ENCODE data around the gene IFNLR1.
A peak's percentile ranks its signal among the peaks of the same experiment; 100 is the strongest.

IFNLR1 gene

DNA sequence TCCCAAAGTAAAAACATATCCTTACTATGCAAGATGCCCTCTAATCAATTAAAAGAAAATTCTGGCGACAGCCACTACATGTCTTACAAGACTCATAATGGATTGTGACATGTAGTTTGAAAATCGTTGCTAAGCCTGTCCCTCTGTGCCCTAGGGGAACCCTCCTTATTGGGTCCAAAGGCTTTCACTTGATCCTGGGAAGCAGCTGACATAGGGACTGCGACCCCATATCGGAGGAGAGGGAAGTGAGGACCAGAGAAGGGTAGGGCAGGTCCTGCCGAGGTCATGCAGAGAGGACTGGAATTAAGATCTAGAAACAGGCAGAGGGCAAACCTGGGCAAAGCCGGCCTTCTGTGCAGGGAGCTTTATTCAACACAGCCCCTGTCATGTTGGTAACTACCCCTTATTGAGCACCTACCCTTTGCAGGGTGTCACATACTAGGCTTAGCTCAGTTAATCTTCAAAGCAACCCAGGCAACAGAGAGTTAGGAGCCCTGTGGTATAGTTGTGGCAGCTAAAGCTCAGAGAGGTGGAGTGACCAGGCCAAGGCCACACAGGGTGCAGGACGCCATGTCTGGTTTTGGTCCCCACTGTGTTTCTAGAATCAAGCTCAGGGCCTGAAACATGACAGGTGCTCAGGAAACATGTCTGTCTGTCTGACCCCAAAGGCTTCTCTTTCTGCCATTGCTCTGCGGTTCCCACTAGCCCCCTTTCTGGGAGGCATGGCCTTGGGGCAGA is 18.4 kb upstream of the IFNLR1 start:
- no peak for DNase-seq (ENCODE audit: low read depth)

- DNase-seq (ENCODE audit: low read depth) = no peak
These were observed 17.0 kb upstream of the IFNLR1 start for GRCh38 chr1:24204116-24204515.

DNA sequence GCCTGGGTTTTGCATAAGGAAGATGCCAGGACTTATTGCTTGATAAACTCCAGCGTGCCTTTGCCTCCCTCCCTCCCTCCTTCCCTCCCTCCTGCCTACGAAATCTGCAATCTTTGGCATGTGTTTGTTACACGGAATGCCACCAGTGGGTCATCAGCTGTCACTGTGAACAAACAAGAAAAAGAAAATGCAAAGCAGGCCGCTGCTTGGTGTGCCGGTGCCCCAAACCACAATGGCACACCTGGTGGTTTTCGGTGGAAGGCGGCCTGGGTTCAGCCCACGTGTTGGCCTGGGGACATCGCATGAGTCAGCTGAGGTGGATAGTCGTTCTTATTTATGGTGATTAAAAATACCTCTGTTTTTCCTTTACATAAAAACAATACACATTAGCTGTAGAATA is 16.3 kb upstream of the IFNLR1 start:
- no peak for DNase-seq (ENCODE audit: low read depth)

GRCh38 chr1:24202987-24203386 is 15.9 kb upstream of the IFNLR1 start:
- no peak for DNase-seq (ENCODE audit: low read depth)

DNA sequence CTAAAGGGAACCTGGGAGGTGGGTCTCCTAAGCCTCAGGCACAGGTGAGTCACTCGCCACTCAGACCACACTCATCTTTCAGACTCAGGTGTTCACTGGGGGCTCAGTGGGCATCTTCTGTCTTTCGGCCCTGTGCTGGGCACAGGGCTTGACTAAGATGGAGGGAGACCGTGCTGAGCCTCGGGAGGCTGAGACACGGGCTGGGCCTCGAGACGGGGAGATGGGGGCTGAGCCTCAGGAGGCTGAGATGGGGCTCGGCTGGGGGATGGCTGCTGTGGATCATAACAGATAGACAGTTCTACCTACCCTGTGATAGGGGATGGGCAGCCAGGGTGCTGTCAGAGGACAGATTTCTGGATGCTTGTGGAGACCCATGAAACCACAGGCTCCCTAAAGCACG is 15.5 kb upstream of the IFNLR1 start:
- no peak for DNase-seq (ENCODE audit: low read depth)

DNA sequence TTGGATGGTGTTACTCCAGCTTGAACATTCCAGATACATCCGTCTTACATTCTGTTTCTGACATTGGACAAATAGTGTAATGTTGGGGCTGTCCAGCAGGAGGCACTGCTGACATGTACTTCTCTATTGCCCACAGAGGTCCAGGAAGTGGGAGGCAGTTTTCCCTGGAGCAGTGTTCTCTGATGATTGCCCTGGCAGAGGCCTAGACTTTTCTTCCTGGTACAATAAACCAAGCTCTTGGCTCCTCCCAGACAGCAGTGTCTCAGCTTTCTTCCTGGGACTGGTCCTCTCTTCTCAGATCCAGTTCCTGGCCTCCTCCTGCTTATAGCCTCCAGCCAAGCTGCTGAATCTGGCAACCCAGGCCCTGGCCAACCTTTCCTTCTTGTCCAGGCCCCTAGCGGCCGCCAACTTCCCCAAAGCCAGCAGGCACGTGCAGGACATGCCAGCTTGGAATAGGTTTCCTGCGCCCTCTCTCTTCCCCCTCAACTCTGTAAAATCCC is 14.9 kb upstream of the IFNLR1 start:
- DNase-seq (ENCODE audit: low read depth) = peak; percentile 93

DNA sequence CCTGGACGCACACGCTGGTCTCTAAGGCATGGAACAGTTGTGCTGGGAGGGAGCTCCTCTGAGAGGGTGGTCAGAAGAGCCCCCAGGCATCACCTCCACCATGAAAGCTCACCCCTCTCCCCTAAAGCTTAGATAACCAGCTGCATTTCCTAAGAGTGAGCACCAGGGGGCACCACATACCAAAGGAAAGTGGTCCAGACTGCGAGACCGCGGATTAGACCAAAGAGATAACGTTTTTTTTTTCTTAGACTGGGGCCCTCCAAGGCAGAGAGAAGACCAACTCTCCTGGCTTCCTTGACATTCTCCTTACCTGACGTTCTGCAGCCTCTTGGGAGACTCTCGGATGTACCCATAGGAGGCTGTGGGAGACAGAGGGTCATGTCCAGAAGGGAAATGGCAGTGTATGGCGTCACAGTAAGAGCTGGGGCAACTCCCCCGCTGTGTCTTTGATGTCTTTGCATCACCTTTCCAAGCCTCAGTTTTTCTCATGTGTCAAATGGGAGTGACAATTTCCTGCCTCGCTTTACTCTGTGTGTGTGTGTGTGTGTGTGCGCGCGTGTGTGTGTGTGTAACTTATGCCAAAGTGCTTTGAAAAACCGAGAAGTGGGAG is 12.3 kb upstream of the IFNLR1 start:
- DNase-seq (ENCODE audit: low read depth) = peak; percentile 68

GRCh38 chr1:24198766-24199165 is 11.7 kb upstream of the IFNLR1 start:
- no peak for DNase-seq (ENCODE audit: low read depth)

DNA sequence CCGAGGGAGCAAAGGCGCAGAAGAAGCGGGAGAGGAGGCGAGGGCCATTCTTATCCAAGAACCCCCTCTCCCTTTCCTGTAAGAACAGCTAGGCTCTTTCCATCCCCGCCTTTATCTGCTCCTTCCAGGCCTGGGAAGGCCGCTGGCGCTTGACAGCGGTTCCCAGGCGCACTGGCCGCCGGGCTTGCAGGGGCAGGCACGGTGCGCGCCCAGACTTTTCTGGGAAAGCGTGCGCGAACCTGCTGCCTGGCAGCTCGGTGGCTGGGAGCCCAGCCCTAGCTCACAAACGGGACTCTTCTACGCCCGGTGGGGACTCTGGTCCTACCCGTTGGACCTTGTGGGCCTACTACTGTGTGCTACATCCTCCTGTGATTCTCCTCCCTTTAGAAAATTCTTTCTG is 8.8 kb upstream of the IFNLR1 start:
- DNase-seq (ENCODE audit: low read depth) = no peak

GRCh38 chr1:24195136-24195535 is 8.0 kb upstream of the IFNLR1 start:
- DNase-seq (ENCODE audit: low read depth) = no peak

- peak; percentile 18 for DNase-seq (ENCODE audit: low read depth)
These were observed 6.0 kb upstream of the IFNLR1 start for GRCh38 chr1:24193046-24193445.

- peak; percentile 61 for DNase-seq (ENCODE audit: low read depth)
These were observed 4.8 kb upstream of the IFNLR1 start for GRCh38 chr1:24191860-24192259.

- DNase-seq (ENCODE audit: low read depth) = no peak
These were observed 3.9 kb upstream of the IFNLR1 start for GRCh38 chr1:24190983-24191461.

DNA sequence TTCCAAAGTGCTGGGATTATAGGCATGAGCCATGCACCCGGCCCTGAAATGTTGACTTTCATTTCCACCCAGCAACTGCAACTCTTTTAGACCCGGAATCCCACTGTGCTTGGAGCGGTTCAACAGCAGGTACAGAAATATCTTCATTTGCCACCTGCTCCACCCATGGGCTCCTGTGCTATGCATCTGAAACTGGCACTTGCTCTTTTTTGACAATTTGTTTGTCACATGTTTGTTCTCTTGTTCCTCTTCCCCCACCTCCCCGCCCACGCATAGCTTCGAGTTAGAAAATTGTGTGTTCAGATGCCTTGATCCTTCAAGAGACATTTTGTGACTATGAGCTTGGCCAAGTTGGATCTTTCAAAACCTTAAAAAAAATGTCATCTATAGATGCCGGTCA is 2.4 kb upstream of the IFNLR1 start:
- no peak for DNase-seq (ENCODE audit: low read depth)

- no peak for DNase-seq (ENCODE audit: low read depth)
These were observed 437 bp downstream of the IFNLR1 start for GRCh38 chr1:24186711-24186992.

- DNase-seq (ENCODE audit: low read depth) = no peak
These were observed 918 bp downstream of the IFNLR1 start for GRCh38 chr1:24186031-24186710.

DNA sequence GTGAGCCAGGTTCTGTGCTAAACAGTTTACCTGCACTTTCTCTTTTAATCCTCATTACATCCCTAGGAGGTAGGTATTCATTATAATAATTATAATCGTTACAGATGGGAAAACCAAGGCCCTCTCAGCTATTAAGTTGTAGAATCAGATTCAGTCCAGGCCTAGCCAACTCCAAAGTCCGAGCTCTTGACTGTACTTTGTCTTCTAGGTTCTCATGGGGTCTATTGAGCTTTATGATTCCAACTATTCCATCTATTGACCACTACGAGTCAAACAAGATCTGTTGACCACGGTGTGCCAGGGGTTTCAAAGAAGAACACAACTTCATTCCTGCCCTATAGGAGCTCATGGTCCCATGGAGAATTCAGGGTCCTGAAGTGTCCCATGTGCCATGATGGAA is 2.0 kb downstream of the IFNLR1 start:
- no peak for DNase-seq (ENCODE audit: low read depth)

- DNase-seq (ENCODE audit: low read depth) = no peak
These were observed 5.0 kb downstream of the IFNLR1 start for GRCh38 chr1:24182061-24182460.

GRCh38 chr1:24181619-24182018 is 5.5 kb downstream of the IFNLR1 start:
- no peak for DNase-seq (ENCODE audit: low read depth)

DNA sequence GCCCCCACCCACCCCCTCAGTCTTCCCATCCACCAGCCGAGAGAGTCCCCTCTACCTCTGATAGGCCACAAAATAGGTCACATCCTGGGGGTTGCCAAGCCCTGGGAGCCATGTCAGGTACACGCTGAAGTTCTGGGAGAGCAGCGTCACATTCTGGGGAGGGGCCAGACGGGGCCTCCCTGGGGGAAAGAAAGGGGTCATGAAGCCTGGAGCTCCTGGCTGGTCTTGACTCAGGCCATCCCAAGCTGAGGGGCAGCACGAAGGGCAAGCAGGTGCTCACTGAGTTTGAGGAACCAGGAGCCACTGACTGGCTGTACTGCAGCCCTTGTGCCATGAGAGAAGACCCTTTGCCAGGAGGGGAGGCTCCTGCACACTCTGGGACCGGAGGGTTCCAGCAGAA is 6.4 kb downstream of the IFNLR1 start:
- DNase-seq (ENCODE audit: low read depth) = no peak

- no peak for DNase-seq (ENCODE audit: low read depth)
These were observed 7.7 kb downstream of the IFNLR1 start for GRCh38 chr1:24179251-24179840.

DNA sequence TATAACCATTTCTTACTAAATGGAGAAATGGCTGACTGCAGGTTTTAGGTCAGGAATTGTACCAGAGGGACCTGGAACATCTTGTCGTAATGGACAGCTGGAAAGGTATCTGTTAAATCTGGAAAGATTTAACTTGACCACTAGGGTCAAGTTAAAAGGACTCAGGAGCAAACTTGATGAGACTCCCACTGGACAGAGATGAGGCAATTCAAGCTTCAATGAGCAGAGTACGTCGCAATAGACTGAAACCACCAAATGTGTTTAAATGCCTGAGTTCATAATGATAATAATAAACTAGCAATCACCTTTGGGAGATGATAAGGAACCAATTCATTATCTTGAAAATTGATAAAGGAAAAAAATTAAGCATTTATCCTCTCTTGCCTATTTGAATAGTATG is 8.7 kb downstream of the IFNLR1 start:
- DNase-seq (ENCODE audit: low read depth) = no peak

- DNase-seq (ENCODE audit: low read depth) = no peak
These were observed 9.9 kb downstream of the IFNLR1 start for GRCh38 chr1:24177161-24177560.
